Measurements from ENCODE around the gene FAM9A.

DNA sequence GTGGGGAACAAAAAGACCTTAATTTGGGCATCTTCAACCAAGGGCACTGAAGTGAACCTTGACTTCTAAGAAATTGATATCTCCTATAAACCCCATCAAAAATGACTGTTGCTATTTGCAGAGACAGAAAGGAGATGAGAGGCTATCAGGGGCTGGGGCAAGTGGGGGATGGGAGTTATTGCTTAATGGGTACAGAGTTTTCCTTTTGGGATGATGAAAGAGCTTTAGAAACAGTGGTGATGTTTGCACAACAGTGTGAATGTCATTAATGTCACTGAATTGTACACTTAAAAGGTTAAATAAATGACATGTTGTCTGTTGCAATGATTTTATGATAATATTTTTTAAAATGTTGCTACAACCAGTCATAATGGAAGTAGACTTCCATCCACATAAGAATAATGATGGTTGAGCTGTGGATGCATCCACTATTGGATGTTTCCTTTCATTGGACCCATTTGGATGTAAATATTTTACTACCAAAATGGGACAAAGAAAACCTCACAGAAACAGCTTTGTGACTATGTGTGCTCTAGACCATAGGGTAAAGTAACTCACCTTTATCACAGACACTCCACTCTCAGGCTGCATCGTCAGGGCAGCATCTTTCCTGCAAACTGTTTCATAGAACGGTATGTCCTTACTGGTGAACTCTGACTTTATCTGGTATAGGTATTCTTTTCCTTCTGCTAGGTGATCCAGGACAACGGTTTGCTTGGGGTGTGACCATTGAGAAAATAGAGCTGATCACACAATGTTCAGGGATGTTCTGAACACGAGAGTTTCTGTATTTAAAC lies 31.6 kb upstream of the FAM9A start:
- TF ChIP-seq GATA2 (IDR thresholded peaks at IDR 0.05; ENCODE audit: low read depth, low read length) (no peak), GATA3 (IDR thresholded peaks at IDR 0.05; ENCODE audit: low read depth, low read length) (no peak)

Data from SH-SY5Y (cell line).